CD4-positive, alpha-beta T cell (primary cell): Measurements from ENCODE around the gene SYT2. TPM values are rescaled to one million over a fixed set of nuclear protein-coding genes. Genes with fewer than 3 reads are reported as not detected.

Experiments used
- ATAC-seq: fragments of 200-7000 bp; cut with Tn5 transposase; one replicate; pipeline ENCODE4 v1.10.0; 2022; ENCODE audit warnings: mild to moderate bottlenecking; ENCODE audit not compliant: poor library complexity
- CTCF ChIA-PET: fragments of 350-600 bp; sonication (Branson Sonifier 250); formaldehyde crosslinking; loops from one replicate; lab custom pipeline; 2021; ENCODE audit warnings: antibody characterized with exemption, inconsistent platforms; lab: Charles Lee
- POLR2A ChIA-PET: fragments of 350-600 bp; sonication (Branson Sonifier 250); formaldehyde crosslinking; loops from one replicate; lab custom pipeline; 2021; ENCODE audit warnings: antibody characterized with exemption, inconsistent platforms; lab: Charles Lee
- DNase-seq, 14 experiments: peaks; one replicate each; pipeline ENCODE4 v3.0.0-alpha.2; 2013 to 2020; ENCODE audit warnings: mixed read lengths in 2 of 14
- H3K27ac ChIP-seq, 2 donors: one replicate each; pipeline versions ENCODE4 v1.5.1 to v1.7.0; 2013; ENCODE audit warnings: low read length in 2 of 2, low read depth in 1 of 2, mild to moderate bottlenecking in 1 of 2
- H3K27me3 ChIP-seq, 2 experiments: 1 replicate in 1 of 2; 2 replicates in 1 of 2; pipeline versions ENCODE4 v1.6.1 to v1.7.0; 2013; ENCODE audit warnings: low read length in 2 of 2, control low read depth in 1 of 2, mild to moderate bottlenecking in 1 of 2, moderate library complexity in 1 of 2; ENCODE audit not compliant: insufficient read depth in 2 of 2, control insufficient read depth in 1 of 2
- H3K36me3 ChIP-seq: one replicate; pipeline ENCODE4 v1.6.1; 2013; ENCODE audit warnings: low read length, control low read depth; ENCODE audit not compliant: insufficient read depth
- H3K4me1 ChIP-seq: one replicate; pipeline ENCODE4 v1.6.1; 2013; ENCODE audit warnings: low read length, control low read depth; ENCODE audit not compliant: insufficient read depth
- H3K4me3 ChIP-seq: one replicate; pipeline ENCODE4 v1.5.1; 2013; ENCODE audit warnings: mild to moderate bottlenecking, low read length, moderate library complexity
- H3K9me3 ChIP-seq, 2 experiments: 1 replicate in 1 of 2; 2 replicates in 1 of 2; pipeline versions ENCODE4 v1.6.1 to v1.7.0; 2013; ENCODE audit warnings: low read length in 2 of 2, mild to moderate bottlenecking in 2 of 2, control low read depth in 1 of 2, moderate library complexity in 1 of 2; ENCODE audit not compliant: control insufficient read depth in 1 of 2, insufficient read depth in 1 of 2
- H3K27ac Mint-ChIP-seq: one replicate; pipeline ENCODE4 v1.8.0; 2020; ENCODE audit warnings: mixed read lengths
- H3K27me3 Mint-ChIP-seq: one replicate; pipeline ENCODE4 v1.8.0; 2021; ENCODE audit warnings: mixed read lengths
- H3K36me3 Mint-ChIP-seq: one replicate; pipeline ENCODE4 v1.8.0; 2021; ENCODE audit warnings: low read depth, mixed read lengths
- H3K4me1 Mint-ChIP-seq: one replicate; pipeline ENCODE4 v1.8.0; 2021; ENCODE audit warnings: low read depth, mixed read lengths
- H3K4me3 Mint-ChIP-seq: one replicate; pipeline ENCODE4 v1.8.0; 2020; ENCODE audit warnings: mild to moderate bottlenecking, mixed read lengths
- H3K9me3 Mint-ChIP-seq: one replicate; pipeline ENCODE4 v1.8.0; 2020; ENCODE audit warnings: mixed read lengths
- CTCF ChIP-seq: fragments of 200-600 bp; IDR thresholded peaks from one replicate; pipeline ENCODE4 v1.8.0; 2022; ENCODE audit warnings: antibody characterized with exemption, mild to moderate bottlenecking
- intact Hi-C, 2 experiments: fragments of 100-400 bp; cut with DNase I in 1 of 2; cut with micrococcal nuclease in 1 of 2; formaldehyde crosslinking; loops; one replicate each; pipeline versions ENCODE4 v1.15.1 to v1.9.0; 2023 to 2025; cut with DNase I, micrococcal nuclease
- total RNA-seq, 174 experiments: library from RNA in 2 of 174; stranded (reverse) in 2 of 174; gene quantifications; one replicate each; pipeline ENCODE4 v1.2.3 and lab custom pipeline; 2021 to 2026

Gene SYT2
- total RNA-seq, 2 experiments from 2014 or later: not detected

GRCh38 chr1:202656951-202657646 is 53.2 kb downstream of the SYT2 start:
- H3K9me3 Mint-ChIP-seq: no peaks in the 10 kb centered on the region
- H3K4me1 Mint-ChIP-seq: no peaks in the 10 kb centered on the region
- POLR2A ChIA-PET: no interaction called here
- no peak overlapping the region for H3K4me3 Mint-ChIP-seq
- peaks cover 60% of the 10 kb centered on the region for H3K27me3 Mint-ChIP-seq
- H3K4me1 ChIP-seq: no peaks in the 10 kb centered on the region
- H3K4me3 ChIP-seq: no peak overlapping the region
- CTCF ChIA-PET: no interaction called here
- no peak overlapping the region for H3K27ac ChIP-seq
- no peak overlapping the region for H3K27ac Mint-ChIP-seq
- H3K9me3 ChIP-seq: no peaks in the 10 kb centered on the region
- TF ChIP-seq CTCF: no peak
- intact Hi-C loops: no loop called here
- DNase-seq (no peak), ATAC-seq (no peak)
- peaks cover 4 to 7% of the 10 kb centered on the region in 2 experiments for H3K27me3 ChIP-seq
- no peaks in the 10 kb centered on the region for H3K36me3 ChIP-seq
- no peaks in the 10 kb centered on the region for H3K36me3 Mint-ChIP-seq

GRCh38 chr1:202656057-202656456 is 54.2 kb downstream of the SYT2 start:
- no peaks in the 10 kb centered on the region for H3K9me3 Mint-ChIP-seq
- no peak overlapping the region for H3K27ac Mint-ChIP-seq
- H3K27me3 Mint-ChIP-seq: peaks cover 61% of the 10 kb centered on the region
- no peaks in the 10 kb centered on the region for H3K4me1 ChIP-seq
- intact Hi-C loops: no loop called here
- no peaks in the 10 kb centered on the region for H3K36me3 Mint-ChIP-seq
- no peaks in the 10 kb centered on the region for H3K36me3 ChIP-seq
- POLR2A ChIA-PET: no interaction called here
- H3K27ac ChIP-seq: no peak overlapping the region
- ATAC-seq (no peak), DNase-seq (no peak)
- no peaks in the 10 kb centered on the region for H3K4me1 Mint-ChIP-seq
- H3K27me3 ChIP-seq: peaks cover 4 to 7% of the 10 kb centered on the region in 2 experiments
- H3K9me3 ChIP-seq: no peaks in the 10 kb centered on the region
- no peak overlapping the region for H3K4me3 ChIP-seq
- H3K4me3 Mint-ChIP-seq: no peak overlapping the region
- CTCF ChIA-PET: no interaction called here
- no peak for TF ChIP-seq CTCF

DNA sequence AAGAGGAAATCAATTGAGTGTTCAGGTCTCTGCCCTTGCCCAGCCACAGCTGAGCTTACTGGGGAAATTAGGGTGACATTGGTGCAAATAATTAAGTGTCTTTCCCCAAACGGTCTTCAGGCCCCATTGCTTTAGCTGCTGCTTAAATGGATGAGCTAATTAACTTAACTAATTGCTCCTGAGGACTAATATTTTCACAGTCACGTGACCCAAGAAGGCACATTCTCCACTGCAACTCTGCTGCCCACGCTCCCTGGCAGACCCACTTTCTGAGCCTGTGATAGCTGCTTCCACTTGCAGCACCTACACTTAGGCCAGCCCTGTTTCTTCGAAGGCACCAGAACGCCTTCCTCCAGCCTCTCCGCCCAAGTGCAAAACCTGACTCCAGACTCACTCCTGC is 56.2 kb downstream of the SYT2 start:
- Mint-ChIP-seq H3K9me3 (no peaks in the 10 kb centered on the region), H3K27ac (no peak overlapping the region), H3K4me3 (no peak overlapping the region), H3K27me3 (peaks cover 67% of the 10 kb centered on the region), H3K4me1 (no peaks in the 10 kb centered on the region), H3K36me3 (no peaks in the 10 kb centered on the region)
- no peaks in the 10 kb centered on the region for H3K36me3 ChIP-seq
- H3K4me1 ChIP-seq: no peaks in the 10 kb centered on the region
- ATAC-seq (no peak), DNase-seq (no peak)
- no peaks in the 10 kb centered on the region for H3K9me3 ChIP-seq
- ChIA-PET CTCF (no interaction called here), POLR2A (no interaction called here)
- intact Hi-C loops: loop anchor here in 1 of 2 experiments (5.0 kb wide), 1 partner anchor 198 kb away; no protein-coding TSS in a partner anchor
- H3K27me3 ChIP-seq: peaks cover 0 to 12% of the 10 kb centered on the region in 2 experiments
- H3K4me3 ChIP-seq: no peak overlapping the region
- TF ChIP-seq CTCF: no peak
- no peak overlapping the region for H3K27ac ChIP-seq
